Measurements from ENCODE around the gene NSL1.
"Not testable (repeated sequence)": the region's sequence is repeated elsewhere in the genome, so short reads cannot be mapped to it uniquely, and the experiment has no call there.

NSL1 gene

GRCh38 chr1:212791676-212792395 lies at the start of gene NSL1, which contains the start of gene TATDN3:
Gene NSL1 (minus strand): TSS chr1:212791777. CDS start chr1:212791763, 14 bp downstream.
Gene TATDN3 (plus strand): TSS chr1:212791894. CDS start chr1:212791922, 28 bp downstream.
- DNase-seq (ENCODE audit: low read depth): peak; percentile 95

- DNase-seq (ENCODE audit: low read depth): no peak
These were observed 46.6 kb upstream of the NSL1 start for GRCh38 chr1:212838145-212838544.

- DNase-seq (ENCODE audit: low read depth): not testable (repeated sequence)
These were observed 41.9 kb upstream of the NSL1 start for GRCh38 chr1:212833211-212834207.

- no peak for DNase-seq (ENCODE audit: low read depth)
These were observed 36.8 kb upstream of the NSL1 start for GRCh38 chr1:212828395-212828794.

GRCh38 chr1:212827831-212828278 lies 36.3 kb upstream of the NSL1 start:
- DNase-seq (ENCODE audit: low read depth): no peak

- DNase-seq (ENCODE audit: low read depth): no peak
These were observed 35.7 kb upstream of the NSL1 start for GRCh38 chr1:212827171-212827776.

GRCh38 chr1:212825798-212826452 lies 34.3 kb upstream of the NSL1 start:
- DNase-seq (ENCODE audit: low read depth): no peak

GRCh38 chr1:212824201-212824600 lies 32.6 kb upstream of the NSL1 start:
- no peak for DNase-seq (ENCODE audit: low read depth)

- no peak for DNase-seq (ENCODE audit: low read depth)
These were observed 31.4 kb upstream of the NSL1 start for GRCh38 chr1:212822956-212823355.

- no peak for DNase-seq (ENCODE audit: low read depth)
These were observed 29.4 kb upstream of the NSL1 start for GRCh38 chr1:212820969-212821368.

GRCh38 chr1:212819726-212820125 lies 28.1 kb upstream of the NSL1 start:
- DNase-seq (ENCODE audit: low read depth): no peak

- no peak for DNase-seq (ENCODE audit: low read depth)
These were observed 25.1 kb upstream of the NSL1 start for GRCh38 chr1:212816567-212817278.

- DNase-seq (ENCODE audit: low read depth): no peak
These were observed 23.2 kb upstream of the NSL1 start for GRCh38 chr1:212814537-212815334.

- no peak for DNase-seq (ENCODE audit: low read depth)
These were observed 14.2 kb upstream of the NSL1 start for GRCh38 chr1:212805767-212806166.

- no peak for DNase-seq (ENCODE audit: low read depth)
These were observed 6.1 kb upstream of the NSL1 start for GRCh38 chr1:212797681-212798080.

- no peak for DNase-seq (ENCODE audit: low read depth)
These were observed 3.0 kb upstream of the NSL1 start for GRCh38 chr1:212794561-212795014.

- no peak for DNase-seq (ENCODE audit: low read depth)
These were observed 875 bp upstream of the NSL1 start for GRCh38 chr1:212792396-212792908.

GRCh38 chr1:212791261-212791675 lies 309 bp downstream of the NSL1 start:
- DNase-seq (ENCODE audit: low read depth): no peak

- DNase-seq (ENCODE audit: low read depth): no peak
These were observed 5.7 kb downstream of the NSL1 start for GRCh38 chr1:212785871-212786270.

- DNase-seq (ENCODE audit: low read depth): no peak
These were observed 7.6 kb downstream of the NSL1 start for GRCh38 chr1:212783976-212784375.
